Panc1 (cell line): ENCODE results near the gene WDR27. TPM values are rescaled to one million over a fixed set of nuclear protein-coding genes. Genes with fewer than 3 reads are reported as not detected.

Source experiments
- ATAC-seq: fragments of 200-7000 bp; cut with Tn5 transposase; 2 replicates; pipeline ENCODE4 v1.9.1; 2020; ENCODE audit warnings: mild to moderate bottlenecking, moderate library complexity
- BruUV-seq: library from RNA; stranded (reverse); fragments of 400-500 nt; replicated peaks from 2 replicates; lab custom pipeline; 2021; lab: Mats Ljungman, UMichigan
- CTCF ChIA-PET: fragments of 300-600 bp; sonication (Branson Sonifier 250); formaldehyde crosslinking; loops from one replicate; lab custom pipeline; 2022; ENCODE audit warnings: antibody characterized with exemption; lab: Charles Lee
- POLR2A ChIA-PET: fragments of 300-600 bp; sonication (Branson Sonifier 250); formaldehyde crosslinking; loops from one replicate; lab custom pipeline; 2022; ENCODE audit warnings: antibody characterized with exemption; lab: Charles Lee
- DNase-seq: peaks from one replicate; pipeline ENCODE4 v3.0.0-alpha.2; 2010; ENCODE audit warnings: low read depth, low spot score
- H3K27ac ChIP-seq: 2 replicates; pipeline ENCODE4 v1.5.1; 2011; ENCODE audit warnings: mild to moderate bottlenecking, low read length, inconsistent platforms
- H3K27me3 ChIP-seq: fragments of 200-500 bp; sonication (Bioruptor generic); 2 replicates; pipeline ENCODE4 v1.6.0; 2014; ENCODE audit warnings: low read length, inconsistent platforms; ENCODE audit not compliant: control insufficient read depth, insufficient read depth
- H3K36me3 ChIP-seq: fragments of 200-500 bp; sonication (Bioruptor generic); 2 replicates; pipeline ENCODE4 v1.5.1; 2014; ENCODE audit warnings: inconsistent platforms, mild to moderate bottlenecking, low read length, moderate library complexity; ENCODE audit not compliant: control insufficient read depth, insufficient read depth
- H3K4me1 ChIP-seq: 2 replicates; pipeline ENCODE4 v1.5.1; 2011; ENCODE audit warnings: inconsistent platforms, mild to moderate bottlenecking, low read length, moderate library complexity; ENCODE audit not compliant: control insufficient read depth, insufficient read depth
- H3K4me3 ChIP-seq, 2 experiments: 2 replicates each; pipeline ENCODE4 v1.5.1; 2011 to 2012; ENCODE audit warnings: low read depth in 2 of 2, low read length in 2 of 2, mild to moderate bottlenecking in 2 of 2, inconsistent platforms in 1 of 2, moderate library complexity in 1 of 2
- H3K9me3 ChIP-seq: fragments of 200-500 bp; sonication (Bioruptor generic); 2 replicates; pipeline ENCODE4 v1.5.1; 2014; ENCODE audit warnings: low read depth, mild to moderate bottlenecking, inconsistent platforms, low read length, moderate library complexity; ENCODE audit not compliant: control insufficient read depth, insufficient read depth
- POLR2AphosphoS5 ChIP-seq: IDR thresholded peaks from 2 replicates; pipeline ENCODE4 v1.6.1; 2012; ENCODE audit warnings: mild to moderate bottlenecking, low read depth, low read length, moderate library complexity
- SIN3A ChIP-seq: IDR thresholded peaks from 2 replicates; pipeline ENCODE4 v1.6.1; 2012; ENCODE audit warnings: low read depth, mild to moderate bottlenecking, low read length, moderate library complexity, borderline replicate concordance; ENCODE audit not compliant: insufficient read depth
- TCF7L2 ChIP-seq: IDR thresholded peaks from 2 replicates; pipeline ENCODE4 v1.6.1; 2011; ENCODE audit warnings: mild to moderate bottlenecking, low read depth, low read length, inconsistent platforms
- in situ Hi-C: cut with HindIII; loops from 2 replicates; pipeline ENCODE4 v1.10.0; 2016; ENCODE audit warnings: low sequenced_read_pairs, low pct_unique_long_range_greater_than_20kb
- intact Hi-C: fragments of 100-400 bp; cut with micrococcal nuclease; formaldehyde crosslinking; loops from one replicate; pipeline ENCODE4 v1.10.0; 2022; ENCODE audit not compliant: unreplicated experiment
- total RNA-seq: library from RNA; stranded (reverse); gene quantifications from one replicate; pipeline ENCODE4 v1.2.1, GENCODE V29; 2021; ENCODE audit not compliant: unreplicated experiment
- TF ChIP-seq, protein P1 (sequence below), 2 experiments: IDR thresholded peaks; 2 replicates each; pipeline ENCODE4 v1.6.1; 2011 to 2012; ENCODE audit warnings: low read depth in 2 of 2, control low read depth in 1 of 2, low read length in 1 of 2, mild to moderate bottlenecking in 1 of 2, moderate library complexity in 1 of 2; ENCODE audit not compliant: insufficient read depth in 1 of 2
- TF ChIP-seq, protein P2 (sequence below): fragments of 450-650 bp; IDR thresholded peaks from 2 replicates; pipeline ENCODE4 v1.5.1; 2017; ENCODE audit warnings: mild to moderate bottlenecking

Gene WDR27
- total RNA-seq, 1 experiment from 2014 or later: 56.3 TPM

DNA sequence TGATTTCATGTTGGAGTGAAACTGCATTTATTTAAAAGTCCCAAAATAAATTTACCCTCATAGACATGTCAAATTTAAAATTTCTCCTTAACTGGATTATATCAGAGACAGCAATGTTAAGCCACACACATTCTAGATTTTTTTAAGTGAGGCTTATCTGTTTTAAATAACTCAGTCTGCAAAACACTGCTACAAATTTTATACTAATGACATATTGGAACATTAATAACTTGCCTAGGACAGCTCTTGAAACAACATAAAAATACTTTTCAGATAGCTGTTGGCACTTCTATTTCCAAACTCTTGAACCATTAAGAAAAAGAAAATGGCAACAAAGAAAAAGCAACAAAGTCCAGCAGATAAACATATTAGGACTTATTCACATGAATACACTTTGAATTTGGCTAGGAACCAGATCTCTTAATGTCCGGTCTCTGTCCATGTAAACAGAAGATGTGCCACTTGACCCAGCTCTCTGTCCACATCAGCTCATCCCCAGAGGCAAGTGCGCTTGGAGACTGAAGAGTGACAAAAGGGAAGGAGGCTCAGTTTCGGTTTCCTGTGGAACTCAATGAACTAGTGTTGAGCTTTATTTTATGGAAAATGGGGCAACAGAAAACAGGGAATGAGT lies 228.9 kb downstream of the WDR27 start:
- DNase-seq (no peak), ATAC-seq (no peak)
- intact Hi-C loops (no loop called here), in situ Hi-C loops (no loop called here)
- no TSS peak for BruUV-seq
- peaks cover 25% of the 10 kb centered on the region for H3K9me3 ChIP-seq
- no peak overlapping the region for H3K4me3 ChIP-seq
- H3K4me1 ChIP-seq: no peaks in the 10 kb centered on the region
- no peaks in the 10 kb centered on the region for H3K36me3 ChIP-seq
- H3K27me3 ChIP-seq: no peaks in the 10 kb centered on the region
- ChIA-PET POLR2A (no interaction called here), CTCF (no interaction called here)
- H3K27ac ChIP-seq: no peak overlapping the region
- TF ChIP-seq, protein P1, sequence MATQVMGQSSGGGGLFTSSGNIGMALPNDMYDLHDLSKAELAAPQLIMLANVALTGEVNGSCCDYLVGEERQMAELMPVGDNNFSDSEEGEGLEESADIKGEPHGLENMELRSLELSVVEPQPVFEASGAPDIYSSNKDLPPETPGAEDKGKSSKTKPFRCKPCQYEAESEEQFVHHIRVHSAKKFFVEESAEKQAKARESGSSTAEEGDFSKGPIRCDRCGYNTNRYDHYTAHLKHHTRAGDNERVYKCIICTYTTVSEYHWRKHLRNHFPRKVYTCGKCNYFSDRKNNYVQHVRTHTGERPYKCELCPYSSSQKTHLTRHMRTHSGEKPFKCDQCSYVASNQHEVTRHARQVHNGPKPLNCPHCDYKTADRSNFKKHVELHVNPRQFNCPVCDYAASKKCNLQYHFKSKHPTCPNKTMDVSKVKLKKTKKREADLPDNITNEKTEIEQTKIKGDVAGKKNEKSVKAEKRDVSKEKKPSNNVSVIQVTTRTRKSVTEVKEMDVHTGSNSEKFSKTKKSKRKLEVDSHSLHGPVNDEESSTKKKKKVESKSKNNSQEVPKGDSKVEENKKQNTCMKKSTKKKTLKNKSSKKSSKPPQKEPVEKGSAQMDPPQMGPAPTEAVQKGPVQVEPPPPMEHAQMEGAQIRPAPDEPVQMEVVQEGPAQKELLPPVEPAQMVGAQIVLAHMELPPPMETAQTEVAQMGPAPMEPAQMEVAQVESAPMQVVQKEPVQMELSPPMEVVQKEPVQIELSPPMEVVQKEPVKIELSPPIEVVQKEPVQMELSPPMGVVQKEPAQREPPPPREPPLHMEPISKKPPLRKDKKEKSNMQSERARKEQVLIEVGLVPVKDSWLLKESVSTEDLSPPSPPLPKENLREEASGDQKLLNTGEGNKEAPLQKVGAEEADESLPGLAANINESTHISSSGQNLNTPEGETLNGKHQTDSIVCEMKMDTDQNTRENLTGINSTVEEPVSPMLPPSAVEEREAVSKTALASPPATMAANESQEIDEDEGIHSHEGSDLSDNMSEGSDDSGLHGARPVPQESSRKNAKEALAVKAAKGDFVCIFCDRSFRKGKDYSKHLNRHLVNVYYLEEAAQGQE (IDR thresholded peaks at IDR 0.05; ENCODE audit: insufficient read depth in 1 of 2, low read depth in 2 of 2, low read length in 1 of 2): no peak
- TF ChIP-seq POLR2AphosphoS5: no peak
- no peak for TF ChIP-seq SIN3A
- TF ChIP-seq TCF7L2: no peak

DNA sequence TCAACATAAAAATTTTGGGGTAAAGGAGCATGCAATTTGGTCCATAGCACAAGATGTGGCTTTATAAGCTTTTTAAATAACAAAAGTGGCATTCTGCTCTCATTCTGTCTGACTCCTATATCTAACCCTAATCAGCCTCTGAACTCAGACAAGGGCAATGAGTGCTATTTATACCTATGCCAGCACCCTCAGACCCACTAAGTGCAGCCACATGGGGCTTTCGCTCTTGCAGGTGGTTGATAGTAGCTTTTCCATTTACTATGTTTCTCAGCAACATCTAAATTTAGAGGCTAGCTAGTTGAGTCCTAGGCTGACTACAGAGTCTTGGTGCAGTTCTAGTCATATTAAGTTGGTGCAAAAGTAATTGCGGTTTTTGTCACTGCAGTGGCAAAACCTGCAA lies 231.0 kb downstream of the WDR27 start:
- CTCF ChIA-PET: no interaction called here
- no peaks in the 10 kb centered on the region for H3K36me3 ChIP-seq
- H3K27me3 ChIP-seq: no peaks in the 10 kb centered on the region
- intact Hi-C loops (no loop called here), in situ Hi-C loops (no loop called here)
- H3K4me3 ChIP-seq: no peak overlapping the region
- TF ChIP-seq, protein P2, sequence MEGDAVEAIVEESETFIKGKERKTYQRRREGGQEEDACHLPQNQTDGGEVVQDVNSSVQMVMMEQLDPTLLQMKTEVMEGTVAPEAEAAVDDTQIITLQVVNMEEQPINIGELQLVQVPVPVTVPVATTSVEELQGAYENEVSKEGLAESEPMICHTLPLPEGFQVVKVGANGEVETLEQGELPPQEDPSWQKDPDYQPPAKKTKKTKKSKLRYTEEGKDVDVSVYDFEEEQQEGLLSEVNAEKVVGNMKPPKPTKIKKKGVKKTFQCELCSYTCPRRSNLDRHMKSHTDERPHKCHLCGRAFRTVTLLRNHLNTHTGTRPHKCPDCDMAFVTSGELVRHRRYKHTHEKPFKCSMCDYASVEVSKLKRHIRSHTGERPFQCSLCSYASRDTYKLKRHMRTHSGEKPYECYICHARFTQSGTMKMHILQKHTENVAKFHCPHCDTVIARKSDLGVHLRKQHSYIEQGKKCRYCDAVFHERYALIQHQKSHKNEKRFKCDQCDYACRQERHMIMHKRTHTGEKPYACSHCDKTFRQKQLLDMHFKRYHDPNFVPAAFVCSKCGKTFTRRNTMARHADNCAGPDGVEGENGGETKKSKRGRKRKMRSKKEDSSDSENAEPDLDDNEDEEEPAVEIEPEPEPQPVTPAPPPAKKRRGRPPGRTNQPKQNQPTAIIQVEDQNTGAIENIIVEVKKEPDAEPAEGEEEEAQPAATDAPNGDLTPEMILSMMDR: no peak
- TF ChIP-seq SIN3A (no peak), POLR2AphosphoS5 (no peak), TCF7L2 (no peak)
- TF ChIP-seq, protein P1 (IDR thresholded peaks at IDR 0.05; ENCODE audit: insufficient read depth in 1 of 2, low read depth in 2 of 2, low read length in 1 of 2): no peak
- POLR2A ChIA-PET: interaction anchor here (0.6 kb wide), 2 partner anchors 23 to 77 kb away, joined by 3 to 5 read pairs; no protein-coding TSS in a partner anchor
- ATAC-seq (no peak), DNase-seq (no peak)
- H3K4me1 ChIP-seq: no peaks in the 10 kb centered on the region
- no TSS peak for BruUV-seq
- H3K27ac ChIP-seq: no peak overlapping the region
- H3K9me3 ChIP-seq: peaks cover 18% of the 10 kb centered on the region
